GM21786 (cell line): ENCODE results near the gene RELL1.

Experiments used
- ATAC-seq: cut with Tn5 transposase; IDR thresholded peaks from one replicate; pipeline ENCODE4 v1.9.1; 2021; ENCODE audit not compliant: unreplicated experiment

The RELL1 gene

DNA sequence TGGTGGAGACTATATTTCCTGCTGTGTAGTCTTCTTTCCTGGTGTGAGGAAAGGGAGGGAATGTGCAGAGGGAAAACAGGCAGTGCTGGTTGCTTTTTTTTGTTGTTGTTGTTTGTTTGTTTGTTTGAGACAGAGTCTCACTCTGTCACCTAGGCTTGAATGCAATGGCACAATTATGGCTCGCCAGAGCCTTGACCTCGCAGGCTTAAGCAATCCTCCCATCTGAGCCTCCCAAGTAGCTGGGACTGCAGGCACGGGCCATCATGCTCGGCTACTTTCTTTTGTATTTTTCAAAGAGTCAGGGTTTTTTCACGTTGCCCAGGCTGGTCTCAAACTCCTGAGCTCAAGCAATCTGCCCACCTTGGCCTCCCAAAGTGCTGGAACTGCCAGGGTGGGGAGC is 82.5 kb downstream of the RELL1 start:
- no peak for ATAC-seq

DNA sequence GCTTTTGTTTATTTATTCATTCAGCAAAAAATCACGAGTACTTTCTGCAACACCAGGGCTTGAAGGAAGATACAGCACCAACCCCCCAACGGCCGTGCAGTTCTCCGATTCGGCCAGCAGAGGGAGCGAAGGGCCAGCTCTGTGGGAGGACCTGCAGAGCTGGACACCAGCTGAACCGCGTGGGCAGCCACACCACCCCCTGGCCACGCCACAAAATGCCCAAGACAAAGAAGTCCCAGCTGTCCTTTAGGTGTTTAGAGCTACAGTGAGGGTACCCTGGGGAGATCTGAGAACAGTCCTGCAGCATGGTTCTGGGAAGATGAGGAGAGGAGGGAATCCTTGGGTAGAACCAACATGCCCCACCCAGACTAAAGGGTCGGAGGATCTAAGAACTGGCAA is 83.1 kb downstream of the RELL1 start:
- peak; percentile 82 for ATAC-seq

DNA sequence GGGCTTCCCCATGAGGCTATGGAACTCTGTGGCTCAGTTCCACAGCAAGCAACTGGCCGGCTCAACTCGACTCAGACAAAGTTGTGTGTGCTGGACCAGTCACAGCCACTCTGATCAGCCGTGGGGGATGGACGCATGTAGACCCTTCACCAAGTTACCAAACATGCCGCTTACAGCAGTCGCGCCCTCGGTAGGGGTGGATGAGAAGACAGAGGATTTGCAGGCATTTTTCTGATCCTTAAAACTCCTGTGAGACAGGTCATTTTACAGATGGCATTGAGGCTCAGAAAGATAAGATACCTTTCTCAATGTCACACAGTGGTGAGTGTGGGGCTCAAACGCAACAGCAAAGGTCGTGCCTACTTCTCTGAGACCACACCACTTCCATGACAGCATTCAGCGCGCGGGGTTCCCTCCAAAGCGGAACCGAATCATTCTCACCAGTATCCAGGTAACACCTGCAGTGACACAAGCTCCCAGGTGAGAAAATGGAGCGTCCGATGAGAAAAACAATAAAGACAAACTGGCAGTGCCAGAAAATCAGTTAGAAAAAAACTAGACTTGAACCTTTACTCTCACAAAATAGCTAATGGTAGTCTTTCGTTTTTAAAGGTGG is 83.6 kb downstream of the RELL1 start:
- ATAC-seq, result no peak

DNA sequence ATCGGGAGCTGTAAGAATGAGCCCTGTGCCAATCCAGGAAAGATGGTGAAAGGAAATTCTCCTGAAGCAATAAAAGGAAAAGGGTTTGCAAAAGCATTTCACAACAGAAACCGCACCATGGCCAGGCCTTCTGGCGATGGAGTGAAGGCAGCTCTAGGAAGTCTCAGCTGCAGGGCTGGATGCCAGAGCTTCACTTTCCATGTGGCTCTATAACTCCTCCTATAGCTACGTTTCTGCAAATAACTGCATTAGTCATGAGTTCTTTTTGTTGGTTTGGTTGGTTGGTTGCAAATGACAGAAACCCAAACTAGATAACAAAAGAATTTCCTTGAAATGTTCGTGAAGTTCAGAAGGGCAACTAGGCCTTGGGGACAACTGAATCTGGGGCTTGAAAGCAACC is 84.6 kb downstream of the RELL1 start:
- ATAC-seq, result no peak

DNA sequence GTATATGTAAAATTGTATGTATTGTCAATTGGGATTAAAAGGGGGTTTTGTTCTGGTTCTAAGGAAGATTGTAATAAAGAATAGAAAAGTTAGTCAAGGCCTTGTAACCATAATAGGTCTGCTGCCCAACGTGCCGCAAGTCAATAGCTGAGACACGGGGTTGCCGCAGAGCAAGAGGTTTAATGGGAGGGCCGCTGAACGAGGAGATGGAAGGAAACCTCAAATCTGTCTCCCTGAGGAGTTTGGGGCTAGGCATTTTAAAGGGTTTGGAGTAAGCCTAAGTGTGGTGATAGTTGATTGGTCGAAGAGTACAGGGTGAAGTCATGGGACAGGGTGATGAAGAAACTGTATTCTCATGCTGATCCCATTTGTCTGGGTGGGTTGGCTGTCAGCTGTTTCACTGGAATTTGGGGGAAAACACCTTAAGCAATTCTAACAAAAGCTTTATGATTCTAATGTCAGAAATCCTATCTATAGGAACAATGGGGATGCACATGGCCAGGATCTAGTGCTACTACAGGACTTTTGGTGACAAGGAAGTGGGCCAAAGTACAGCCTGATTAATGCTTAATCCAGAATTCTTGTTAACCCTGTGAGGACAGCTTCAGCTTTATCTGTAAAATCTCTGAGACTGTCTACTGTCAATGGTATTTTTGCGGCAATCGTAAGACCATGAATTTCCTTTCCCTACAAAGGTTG is 86.9 kb downstream of the RELL1 start:
- ATAC-seq, result no peak

DNA sequence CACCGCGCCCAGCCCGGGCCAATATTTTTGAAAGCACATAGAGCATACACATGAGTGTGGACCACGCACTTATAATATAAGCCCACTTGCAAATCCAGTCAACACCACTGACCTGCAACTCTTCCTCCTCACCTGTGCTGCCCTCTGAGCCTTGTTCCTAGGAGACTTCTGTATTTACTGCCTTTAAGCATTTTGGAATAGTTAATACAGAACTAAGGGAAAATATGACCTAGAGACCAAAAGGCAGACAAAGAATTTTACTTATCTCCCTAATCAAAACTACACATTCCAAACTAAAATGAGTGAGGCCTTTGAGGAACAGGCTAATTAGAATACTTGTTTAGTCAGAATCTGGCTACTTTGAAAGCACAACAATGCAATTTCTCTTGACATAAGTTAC is 89.1 kb downstream of the RELL1 start:
- no peak for ATAC-seq

DNA sequence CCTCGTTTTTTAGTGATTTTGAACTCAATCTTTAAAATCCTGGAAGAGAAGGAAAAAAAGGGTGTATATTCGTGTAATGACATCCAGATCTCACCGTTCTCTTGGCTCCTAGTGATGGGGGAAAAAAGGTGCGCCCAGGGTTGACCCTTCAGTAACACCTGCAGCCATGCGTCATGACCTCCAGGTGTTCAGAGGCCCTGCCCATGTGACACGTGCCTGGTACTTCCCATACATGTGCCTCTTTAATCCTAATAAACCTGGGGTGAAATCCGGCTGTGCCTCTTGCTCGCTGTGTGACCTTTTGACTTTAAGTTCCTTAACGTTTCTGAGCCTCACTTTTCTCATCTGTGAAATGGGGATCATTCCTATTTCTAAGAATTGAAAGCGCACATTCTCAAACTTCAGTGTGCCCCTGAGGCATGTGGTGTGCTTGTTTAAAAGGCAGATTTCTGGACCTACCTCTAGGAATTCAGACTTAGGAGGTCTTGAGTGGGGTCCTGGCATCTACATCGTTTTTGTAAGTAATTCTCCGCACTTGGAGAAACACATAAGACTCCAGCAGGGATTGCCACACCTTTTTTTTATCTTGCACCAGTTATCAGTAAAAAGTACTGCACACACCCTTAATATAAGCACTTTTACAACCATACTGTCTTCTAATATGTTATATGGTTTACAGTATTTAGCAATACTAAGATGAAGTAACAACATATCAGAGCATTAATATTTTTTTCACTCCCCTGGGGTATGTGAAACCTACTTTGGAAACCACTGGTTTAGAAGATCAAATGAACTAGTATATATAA is 90.1 kb downstream of the RELL1 start:
- ATAC-seq, result no peak

DNA sequence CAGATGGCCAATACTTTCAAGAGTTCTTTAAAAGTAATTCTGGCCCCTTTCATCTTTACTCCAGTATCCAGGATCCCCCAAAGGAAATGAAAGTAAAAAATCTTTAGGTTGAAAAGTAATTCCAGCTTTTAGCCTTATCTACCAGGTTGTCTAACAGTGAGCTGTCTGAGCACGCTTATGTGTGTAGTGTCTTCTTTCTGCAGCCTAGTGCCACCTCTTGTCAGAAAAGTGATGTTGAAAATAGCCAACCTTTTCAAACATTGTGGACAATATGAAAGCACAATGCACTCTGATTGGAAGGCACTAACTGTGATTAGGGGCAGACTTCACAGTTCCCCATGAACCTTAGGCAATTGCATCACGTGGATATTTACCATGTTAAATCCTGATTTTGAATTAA is 92.1 kb downstream of the RELL1 start:
- no peak for ATAC-seq

DNA sequence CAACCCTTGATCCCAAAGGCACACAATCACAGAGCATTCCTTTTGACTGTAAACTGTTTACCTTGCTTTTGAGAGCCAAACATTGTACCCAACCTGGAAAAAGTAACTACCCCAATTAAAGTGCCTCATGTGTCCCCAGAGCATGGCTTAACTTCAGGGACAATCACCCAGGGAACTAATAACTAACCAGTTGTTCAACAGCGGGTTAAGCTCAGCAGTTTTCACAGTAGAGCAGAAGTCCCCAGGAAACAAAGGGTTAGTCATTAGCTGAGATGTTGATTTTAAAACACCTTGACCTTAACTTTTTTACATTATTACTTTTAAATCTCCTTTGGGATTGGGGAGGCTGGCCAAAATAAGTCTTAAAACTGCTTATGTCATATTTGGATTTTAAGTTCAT is 94.8 kb downstream of the RELL1 start:
- no peak for ATAC-seq

DNA sequence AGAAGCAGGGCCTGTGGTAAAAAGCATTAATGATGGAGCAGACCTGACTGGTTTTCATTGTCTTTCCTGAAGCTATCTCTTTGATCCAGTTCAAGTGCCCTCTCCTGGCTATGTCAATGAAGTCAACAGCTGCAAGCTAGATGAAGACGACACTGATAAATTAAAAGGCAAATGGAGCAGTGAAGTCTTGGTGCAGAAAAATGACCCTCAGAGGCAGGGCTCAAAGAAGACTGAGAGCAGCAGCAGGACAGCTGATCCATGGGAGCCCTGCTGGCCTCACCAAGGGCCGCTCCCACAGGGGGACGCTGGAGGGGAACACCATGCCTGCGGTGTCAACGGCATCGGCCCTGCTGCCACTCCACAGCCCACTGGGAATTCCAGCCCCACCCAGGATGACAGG is 96.2 kb downstream of the RELL1 start:
- ATAC-seq, result no peak

DNA sequence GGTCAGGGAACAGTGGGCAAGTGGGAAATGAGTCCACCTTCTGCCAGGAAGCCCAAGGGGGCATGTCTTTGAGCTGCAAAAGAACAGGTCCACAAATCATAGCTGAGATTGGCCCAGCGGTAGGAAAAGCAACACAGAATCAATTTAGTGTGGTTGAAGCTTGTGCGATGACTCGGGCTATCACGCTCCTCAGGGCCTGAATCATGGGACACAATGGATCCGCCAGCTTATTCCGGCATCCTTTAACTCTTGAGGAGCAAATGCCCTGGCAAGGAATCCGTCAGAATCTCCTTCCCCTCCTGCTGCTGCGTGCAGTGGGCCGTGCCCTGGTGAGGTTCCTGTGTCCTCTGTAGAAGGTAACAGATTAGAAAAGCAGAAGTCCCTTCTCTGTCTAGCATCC is 98.0 kb downstream of the RELL1 start:
- no peak for ATAC-seq

DNA sequence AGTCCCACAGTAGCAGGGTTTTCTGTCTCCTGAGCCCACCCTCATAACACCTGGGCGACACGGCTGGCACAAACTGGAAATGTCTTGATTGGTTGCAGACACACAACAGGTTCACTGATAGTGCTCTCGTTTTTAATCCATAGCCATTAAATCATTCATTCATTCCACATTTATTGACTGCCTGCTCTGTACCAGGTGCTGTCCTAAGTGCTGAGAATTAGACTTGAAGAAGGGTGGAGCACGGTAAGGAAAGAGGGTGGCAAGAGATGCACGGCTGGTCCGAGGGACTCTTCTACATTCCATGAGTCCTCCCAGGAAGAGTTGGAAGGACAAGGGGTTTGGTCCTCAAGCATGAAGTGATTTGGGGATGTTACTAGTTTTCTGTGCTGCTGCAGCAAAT is 100.0 kb downstream of the RELL1 start:
- no peak for ATAC-seq

DNA sequence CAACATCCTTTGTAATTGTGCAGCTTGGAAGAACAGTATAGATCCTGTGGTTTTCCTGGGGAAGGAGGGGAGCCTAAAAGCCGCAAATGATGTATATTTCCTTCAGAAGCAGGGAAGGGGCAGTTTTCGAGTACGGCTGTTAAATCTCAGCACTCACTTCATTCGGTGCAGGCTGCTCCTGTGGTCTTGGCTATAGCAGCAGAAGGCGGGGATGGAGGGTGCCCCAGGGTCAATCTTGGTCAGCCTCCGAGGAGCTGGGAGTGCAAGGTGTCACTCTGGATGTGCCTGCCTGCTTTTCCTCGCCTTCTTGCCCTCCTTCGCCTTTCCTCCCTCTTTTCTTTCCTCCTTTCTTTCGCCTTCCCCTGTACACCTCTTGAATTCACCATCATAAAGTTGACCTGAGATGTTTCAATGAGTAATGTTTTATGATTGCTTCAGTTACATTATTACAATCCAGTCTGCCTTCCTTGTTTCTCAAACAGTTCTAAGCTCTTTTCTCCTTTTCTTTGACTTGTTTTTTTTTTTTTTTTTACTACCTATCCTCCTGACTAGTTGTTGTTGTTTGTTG is 101.6 kb downstream of the RELL1 start:
- ATAC-seq, result no peak

DNA sequence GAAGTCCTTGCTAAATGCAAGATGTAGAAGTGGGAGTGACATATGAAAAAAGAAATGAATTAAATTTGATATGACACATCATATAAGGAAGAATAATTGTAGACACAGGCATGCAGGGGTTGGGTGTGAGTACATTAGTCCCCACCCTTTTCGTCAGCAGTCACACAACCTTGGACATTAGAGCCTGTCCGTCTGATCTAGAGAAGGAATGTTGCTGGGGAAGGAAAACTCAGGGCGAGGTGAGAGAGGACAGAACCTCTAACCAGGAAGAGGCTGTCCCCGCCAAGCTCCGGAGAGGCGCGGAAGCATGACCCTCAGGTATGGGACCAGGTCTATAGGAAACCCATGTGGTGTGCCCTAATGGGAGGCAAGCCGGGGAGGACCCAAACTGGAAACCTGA is 102.1 kb downstream of the RELL1 start:
- no peak for ATAC-seq

DNA sequence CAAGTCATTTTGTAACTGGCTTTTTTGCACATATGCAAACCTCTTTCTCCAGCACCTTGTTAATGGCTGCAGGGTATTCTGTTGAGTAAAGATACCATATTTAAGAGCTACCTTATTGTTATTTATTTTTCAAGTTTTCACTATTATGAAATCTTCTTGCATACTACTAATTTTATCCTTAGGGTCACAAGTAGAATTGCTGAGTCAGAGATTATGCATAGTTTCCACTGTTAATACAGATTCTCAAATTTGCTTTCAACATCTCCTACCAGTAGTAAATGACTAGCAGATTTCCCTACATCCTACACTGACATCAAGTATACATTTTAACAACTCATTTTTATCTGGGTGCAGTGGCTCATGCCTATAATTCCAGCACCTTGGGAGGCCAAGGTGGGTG is 112.6 kb downstream of the RELL1 start:
- ATAC-seq, result no peak

DNA sequence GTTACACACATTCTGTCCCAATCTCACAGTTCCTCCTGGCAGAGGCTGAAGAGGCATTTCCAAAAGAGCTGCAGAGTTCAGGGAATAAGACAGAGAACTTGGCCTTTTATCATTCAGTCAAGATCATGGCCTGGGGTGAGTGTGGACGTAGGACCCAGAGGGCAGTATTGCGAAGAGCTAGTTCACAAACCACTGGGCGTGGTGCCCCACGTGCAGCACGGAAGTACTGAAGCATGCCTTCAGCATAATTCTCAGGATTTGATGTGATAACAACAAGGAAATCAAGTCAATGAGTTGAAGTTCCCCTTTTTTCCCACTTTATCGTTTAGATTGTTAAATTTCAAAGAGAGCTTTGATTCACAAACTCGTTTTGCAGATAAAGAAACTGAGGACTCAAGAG is 117.7 kb downstream of the RELL1 start:
- ATAC-seq, result no peak

DNA sequence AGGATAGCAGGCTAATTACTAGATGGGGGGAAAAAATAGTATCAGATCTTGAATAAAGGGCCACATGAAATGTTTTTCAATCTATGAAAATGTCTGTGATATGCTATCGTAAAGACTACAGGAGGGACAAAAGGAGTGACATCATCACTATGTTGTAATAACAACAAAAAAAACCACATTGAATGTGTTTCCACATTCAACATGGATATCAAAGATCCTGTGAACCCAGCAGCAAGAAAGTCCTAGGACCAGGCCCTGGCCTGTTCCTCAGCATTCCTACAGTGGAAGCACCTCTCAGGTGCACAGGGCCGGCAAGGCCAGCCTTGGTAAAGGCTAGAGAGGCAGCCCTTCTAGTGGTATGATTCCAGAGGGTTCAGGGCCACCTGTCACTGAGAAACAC is 118.3 kb downstream of the RELL1 start:
- ATAC-seq, result no peak

DNA sequence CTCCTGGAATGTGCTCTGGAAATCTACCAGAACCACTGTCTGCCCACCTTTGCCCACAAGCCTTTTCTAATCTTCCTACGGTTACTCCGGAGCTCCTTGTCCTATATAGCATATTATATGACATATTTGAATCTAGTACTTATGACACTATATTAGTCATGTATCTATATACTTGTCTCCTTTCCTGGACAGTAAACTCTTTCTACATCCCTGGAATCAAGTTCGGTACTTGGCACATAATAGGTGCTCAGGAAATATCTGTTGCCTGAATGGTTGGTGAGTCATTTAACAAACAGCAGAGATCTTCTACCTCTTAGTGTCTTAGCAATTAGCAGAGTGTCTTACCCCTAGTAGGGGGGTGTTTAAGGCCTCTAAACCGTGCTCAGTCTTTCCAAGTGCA is 123.6 kb downstream of the RELL1 start:
- no peak for ATAC-seq

DNA sequence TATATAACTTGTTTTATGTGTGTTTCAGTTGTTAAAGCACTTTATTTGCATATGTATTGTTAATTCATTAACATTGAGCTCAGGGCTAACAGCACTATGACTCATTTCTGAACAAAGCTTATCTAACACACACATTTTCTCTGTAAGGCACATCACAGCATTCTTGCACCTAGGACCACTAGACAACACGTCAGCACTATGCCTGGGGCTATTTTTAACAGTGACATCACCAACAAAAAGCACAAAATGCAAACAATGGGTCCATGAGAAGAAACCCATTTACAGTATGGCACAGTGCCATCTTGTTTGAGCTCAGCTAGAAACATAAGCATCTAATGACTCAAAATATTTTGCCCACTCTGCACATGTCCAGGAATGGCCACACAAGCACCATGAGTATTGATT is 124.4 kb downstream of the RELL1 start:
- ATAC-seq, result peak; percentile 94

DNA sequence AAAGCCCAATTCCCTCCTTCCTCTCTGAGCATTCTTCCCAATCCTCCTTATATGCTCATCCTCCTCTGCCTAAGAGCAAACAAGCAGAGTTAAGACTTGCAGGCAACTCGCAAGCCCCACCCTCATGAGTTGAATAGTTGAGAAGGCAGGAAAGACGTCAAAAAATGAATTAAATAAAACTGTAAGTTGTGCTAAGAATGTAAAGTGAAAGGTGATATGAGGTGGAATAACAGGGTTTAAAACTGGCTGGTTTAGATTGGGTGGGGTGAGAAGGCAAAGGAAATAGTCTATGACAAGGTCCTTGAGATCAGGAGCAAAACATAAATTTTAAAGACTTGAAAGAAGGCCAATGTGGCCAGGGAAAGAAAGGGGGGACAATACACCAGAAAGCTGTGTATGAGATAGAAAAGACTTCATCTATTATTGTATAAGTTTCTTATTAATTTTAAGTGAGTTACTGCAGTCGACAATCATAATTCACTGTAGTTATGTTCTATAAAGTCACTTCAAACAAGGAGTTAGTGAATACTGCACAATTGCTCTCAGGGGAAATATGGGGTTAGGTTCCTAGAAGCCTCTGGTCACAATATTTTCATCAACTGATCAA is 124.9 kb downstream of the RELL1 start:
- no peak for ATAC-seq
